Upper lobe of left lung (tissue), 6 donors: Measurements from ENCODE around the gene DUS1L. TPM values are rescaled to one million over a fixed set of nuclear protein-coding genes. Genes with fewer than 3 reads are reported as not detected.

Experiments
- ATAC-seq, 2 donors: fragments of 200-7000 bp; cut with Tn5 transposase; one replicate each; pipeline ENCODE4 v1.9.1; 2022; ENCODE audit warnings: mild to moderate bottlenecking in 2 of 2, moderate library complexity in 2 of 2; ENCODE audit not compliant: low FRiP score in 2 of 2
- DNase-seq, 2 donors: peaks; one replicate each; pipeline ENCODE4 v3.0.0-alpha.2; 2019 to 2020
- H3K27ac ChIP-seq, 4 donors: fragments of 200-600 bp; sonication (generic); one replicate each; pipeline ENCODE4 v1.5.1; 2016 to 2019
- H3K27me3 ChIP-seq, 4 donors: fragments of 200-600 bp; sonication (generic); one replicate each; pipeline ENCODE4 v1.5.1; 2017 to 2019
- H3K36me3 ChIP-seq, 4 donors: fragments of 200-600 bp; sonication (generic); one replicate each; pipeline ENCODE4 v1.5.1; 2016 to 2019
- H3K4me1 ChIP-seq, 4 donors: fragments of 200-600 bp; sonication (generic); one replicate each; pipeline ENCODE4 v1.5.1; 2018 to 2019
- H3K4me3 ChIP-seq, 4 donors: fragments of 200-600 bp; sonication (generic); one replicate each; pipeline ENCODE4 v1.5.1; 2017 to 2019; ENCODE audit warnings: mild to moderate bottlenecking in 2 of 4, moderate library complexity in 1 of 4
- H3K9me3 ChIP-seq, 4 donors: fragments of 200-600 bp; sonication (generic); one replicate each; pipeline ENCODE4 v1.5.1; 2018 to 2019
- CTCF ChIP-seq, 6 experiments: fragments of 450-650 bp in 4 of 6; fragments of 200-600 bp in 2 of 6; sonication (generic) in 2 of 6; IDR thresholded peaks; one replicate each; pipeline ENCODE4 v1.5.1; 2016 to 2019; ENCODE audit warnings: antibody characterized with exemption in 6 of 6
- EP300 ChIP-seq, 4 donors: sonication (generic); formaldehyde crosslinking; IDR thresholded peaks; one replicate each; pipeline ENCODE4 v1.5.1; 2017; ENCODE audit warnings: antibody characterized with exemption in 4 of 4, control low read depth in 2 of 4
- POLR2A ChIP-seq, 4 donors: fragments of 450-650 bp; IDR thresholded peaks; one replicate each; pipeline ENCODE4 v1.5.1; 2016 to 2017; ENCODE audit warnings: antibody characterized with exemption in 4 of 4, mild to moderate bottlenecking in 2 of 4
- POLR2AphosphoS5 ChIP-seq, 2 donors: sonication (generic); formaldehyde crosslinking; IDR thresholded peaks; one replicate each; pipeline ENCODE4 v1.5.1; 2017; ENCODE audit warnings: antibody characterized with exemption in 2 of 2
- whole genome bisulfite sequencing, 2 donors: methylation state at CpG; one replicate each; pipeline ENCODE4 v1.1.5; 2017 to 2018; 5-methylcytosine and 5-hydroxymethylcytosine counted together
- total RNA-seq, 6 donors: library from RNA; depleted of rRNA in 4 of 6; stranded (reverse); fragments of >200 nt in 4 of 6; gene quantifications; one replicate each; pipeline versions ENCODE4 v1.1.0 to v1.2.1, GENCODE V29; 2016 to 2021
- donor health status: DM: no; HTN: no; CAD: no; lungs with moderate emphysema.
- donor health status: DM: no; HTN: yes; CAD: no; lungs with severe emphysema.

DUS1L gene
- total RNA-seq, 6 donors from 2014 or later: 53.5 to 183 (median 106) TPM

GRCh38 chr17:82097919-82098168 is 32.2 kb upstream of the DUS1L start:
- peak overlapping the region; percentile 68 to 95 (median 87) for H3K4me3 ChIP-seq
- peaks cover 11 to 34% (median 33%) of the 10 kb centered on the region in 4 donors for H3K36me3 ChIP-seq
- no peak for TF ChIP-seq CTCF (IDR thresholded peaks at IDR 0.05)
- TF ChIP-seq POLR2A (IDR thresholded peaks at IDR 0.05): no peak
- no peak for TF ChIP-seq POLR2AphosphoS5 (IDR thresholded peaks at IDR 0.05)
- no peak for TF ChIP-seq EP300 (IDR thresholded peaks at IDR 0.05)
- H3K27ac ChIP-seq: peak overlapping the region; percentile 95 to 99 (median 97)
- ATAC-seq: no peak
- no peaks in the 10 kb centered on the region for H3K9me3 ChIP-seq
- WGBS, 2 donors: 0% methylated on average over 1 of the region's 36 CpGs; no CpG with 5 or more reads in 1 of the 2 donors
- no peak for DNase-seq
- no peaks in the 10 kb centered on the region for H3K27me3 ChIP-seq
- peaks cover 18 to 74% (median 43%) of the 10 kb centered on the region in 4 donors for H3K4me1 ChIP-seq

GRCh38 chr17:82097184-82097918 is 31.7 kb upstream of the DUS1L start:
- Histone ChIP-seq H3K27me3 (no peaks in the 10 kb centered on the region), H3K36me3 (peaks cover 14 to 39% (median 38%) of the 10 kb centered on the region in 4 donors), H3K4me3 (peak overlapping the region; percentile 68 to 95 (median 87)), H3K9me3 (no peaks in the 10 kb centered on the region), H3K4me1 (peaks cover 18 to 72% (median 41%) of the 10 kb centered on the region in 4 donors), H3K27ac (peak overlapping the region; percentile 95 to 99 (median 97))
- peak in 1 of 2 donors; percentile 92 for DNase-seq
- TF ChIP-seq EP300 (IDR thresholded peaks at IDR 0.05): no peak
- peak in 1 of 2 donors; percentile 27 for TF ChIP-seq POLR2AphosphoS5 (IDR thresholded peaks at IDR 0.05)
- ATAC-seq: peak in 1 of 2 donors; percentile 6
- 2 to 7% methylated on average over 19 to 49 of the region's 77 CpGs for WGBS, 2 donors

- H3K4me3 ChIP-seq: peak overlapping the region; percentile 68 to 95 (median 87)
- peak in 1 of 4 donors; percentile 12 for TF ChIP-seq POLR2A (IDR thresholded peaks at IDR 0.05)
- TF ChIP-seq POLR2AphosphoS5 (IDR thresholded peaks at IDR 0.05): no peak
- H3K9me3 ChIP-seq: no peaks in the 10 kb centered on the region
- peaks cover 18 to 75% (median 40%) of the 10 kb centered on the region in 4 donors for H3K4me1 ChIP-seq
- ATAC-seq (no peak), DNase-seq (no peak)
- WGBS, 2 donors: 65 to 80% methylated on average over 3 to 7 of the region's 8 CpGs
- H3K36me3 ChIP-seq: peaks cover 20 to 45% (median 44%) of the 10 kb centered on the region in 4 donors
- no peaks in the 10 kb centered on the region for H3K27me3 ChIP-seq
- H3K27ac ChIP-seq: peak overlapping the region; percentile 95 to 99 (median 97)
Measured at GRCh38 chr17:82096709-82097183, 31.1 kb upstream of the DUS1L start.

- no peak for TF ChIP-seq POLR2AphosphoS5 (IDR thresholded peaks at IDR 0.05)
- no peak for TF ChIP-seq CTCF (IDR thresholded peaks at IDR 0.05)
- peak in 1 of 4 donors; percentile 37 for TF ChIP-seq POLR2A (IDR thresholded peaks at IDR 0.05)
- ATAC-seq: no peak
- DNase-seq: peak in 1 of 2 donors; percentile 80
- no peaks in the 10 kb centered on the region for H3K9me3 ChIP-seq
- peaks cover 21 to 52% (median 51%) of the 10 kb centered on the region in 4 donors for H3K36me3 ChIP-seq
- H3K27me3 ChIP-seq: no peaks in the 10 kb centered on the region
- peak overlapping the region in 2 of 4 donors; percentile 95 to 96 for H3K27ac ChIP-seq
- peak overlapping the region in 3 of 4 donors; percentile 68 to 95 (median 92) for H3K4me3 ChIP-seq
- H3K4me1 ChIP-seq: peaks cover 18 to 68% (median 36%) of the 10 kb centered on the region in 4 donors
- 80 to 91% methylated on average over 7 to 34 of the region's 35 CpGs for WGBS, 2 donors
Measured at GRCh38 chr17:82095777-82096708, 30.4 kb upstream of the DUS1L start.

- TF ChIP-seq POLR2AphosphoS5 (IDR thresholded peaks at IDR 0.05) (no peak), POLR2A (IDR thresholded peaks at IDR 0.05) (peak in 1 of 4 donors; percentile 43)
- ATAC-seq: no peak
- Histone ChIP-seq H3K4me3 (peak overlapping the region in 3 of 4 donors; percentile 68 to 95 (median 92)), H3K27me3 (no peaks in the 10 kb centered on the region), H3K9me3 (no peaks in the 10 kb centered on the region), H3K4me1 (peaks cover 18 to 66% (median 31%) of the 10 kb centered on the region in 4 donors), H3K27ac (peak overlapping the region in 2 of 4 donors; percentile 95 to 96), H3K36me3 (peaks cover 30 to 61% (median 60%) of the 10 kb centered on the region in 4 donors)
- WGBS, 2 donors: 86 to 89% methylated on average over 13 to 37 of the region's 37 CpGs
- DNase-seq: peak in 1 of 2 donors; percentile 83
Measured at GRCh38 chr17:82094931-82095776, 29.6 kb upstream of the DUS1L start.
